SU-DHL-6 (cell line): ENCODE measurements around the gene POU2F3.

Experiments
- EZH2phosphoT487 ChIP-seq: fragments of 200-600 bp; sonication (generic), shearing (Covaris generic); conservative IDR thresholded peaks from 2 replicates; pipeline ENCODE4 v1.6.1; 2018; ENCODE audit warnings: mild to moderate bottlenecking, antibody characterized with exemption, low read length, moderate library complexity, mixed read lengths
- TF ChIP-seq, protein P1 (sequence below): fragments of 200-600 bp; sonication (generic); IDR thresholded peaks from one replicate; pipeline ENCODE4 v1.5.1; 2017; ENCODE audit warnings: antibody characterized with exemption, mild to moderate bottlenecking, low read length, moderate library complexity; ENCODE audit not compliant: insufficient read depth, poor library complexity, severe bottlenecking

DNA sequence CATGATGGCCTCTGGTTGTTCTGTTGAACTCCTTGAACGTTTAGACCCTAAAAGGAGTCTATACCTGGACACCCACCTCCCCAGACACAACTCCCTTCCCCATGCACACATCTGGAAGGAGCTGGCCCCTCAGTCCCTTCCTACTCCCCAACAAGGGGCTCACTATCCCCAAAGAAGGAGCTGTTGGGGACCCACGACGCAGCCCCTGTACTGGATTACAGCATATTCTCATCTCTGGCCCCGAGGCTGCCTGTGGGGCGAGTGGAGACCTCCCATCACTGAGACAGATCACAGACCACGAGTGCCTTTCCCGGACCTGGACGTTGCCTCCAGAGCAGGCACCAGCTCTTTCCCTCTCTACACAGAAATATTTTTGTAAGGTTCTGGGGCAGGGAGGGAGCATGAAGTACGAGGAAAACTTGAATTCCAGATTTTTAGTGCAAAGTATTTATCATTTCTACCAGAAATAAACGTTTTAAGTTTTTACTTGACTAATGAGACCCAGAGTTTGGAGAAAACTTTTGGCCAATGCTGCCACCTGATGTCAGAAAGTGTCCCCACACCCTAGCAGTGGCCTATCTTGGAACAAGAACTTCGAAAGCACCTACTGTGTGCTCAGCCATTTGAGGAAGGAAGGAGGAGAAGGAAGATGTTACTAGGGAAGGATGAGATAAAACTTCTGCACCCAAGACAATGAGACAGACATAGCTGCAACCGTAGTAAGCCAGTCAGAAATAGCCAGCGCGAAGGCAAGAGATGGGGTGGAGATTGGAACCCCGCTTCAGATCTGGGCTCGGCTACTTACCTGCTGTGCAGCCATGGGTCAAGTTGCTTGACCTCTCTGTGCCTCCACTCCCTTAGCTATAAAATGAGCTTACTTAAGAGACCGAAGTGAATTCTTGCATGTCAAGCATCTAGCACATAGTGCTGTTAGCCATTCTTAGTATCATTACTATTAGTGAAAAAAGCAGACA, 10.2 kb upstream of the POU2F3 start:
- TF ChIP-seq EZH2phosphoT487 = no peak
- TF ChIP-seq, protein P1, sequence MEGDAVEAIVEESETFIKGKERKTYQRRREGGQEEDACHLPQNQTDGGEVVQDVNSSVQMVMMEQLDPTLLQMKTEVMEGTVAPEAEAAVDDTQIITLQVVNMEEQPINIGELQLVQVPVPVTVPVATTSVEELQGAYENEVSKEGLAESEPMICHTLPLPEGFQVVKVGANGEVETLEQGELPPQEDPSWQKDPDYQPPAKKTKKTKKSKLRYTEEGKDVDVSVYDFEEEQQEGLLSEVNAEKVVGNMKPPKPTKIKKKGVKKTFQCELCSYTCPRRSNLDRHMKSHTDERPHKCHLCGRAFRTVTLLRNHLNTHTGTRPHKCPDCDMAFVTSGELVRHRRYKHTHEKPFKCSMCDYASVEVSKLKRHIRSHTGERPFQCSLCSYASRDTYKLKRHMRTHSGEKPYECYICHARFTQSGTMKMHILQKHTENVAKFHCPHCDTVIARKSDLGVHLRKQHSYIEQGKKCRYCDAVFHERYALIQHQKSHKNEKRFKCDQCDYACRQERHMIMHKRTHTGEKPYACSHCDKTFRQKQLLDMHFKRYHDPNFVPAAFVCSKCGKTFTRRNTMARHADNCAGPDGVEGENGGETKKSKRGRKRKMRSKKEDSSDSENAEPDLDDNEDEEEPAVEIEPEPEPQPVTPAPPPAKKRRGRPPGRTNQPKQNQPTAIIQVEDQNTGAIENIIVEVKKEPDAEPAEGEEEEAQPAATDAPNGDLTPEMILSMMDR = peak; percentile 52
